ENCODE measurements around the gene BMP6.

GRCh38 chr6:7888587-7889357, 162.9 kb downstream of the BMP6 start:
- TF ChIP-seq CTCF (IDR thresholded peaks at IDR 0.05; ENCODE audit: borderline replicate concordance, extremely low read depth, low read length, poor library complexity, severe bottlenecking) (no peak), EZH2 (IDR thresholded peaks at IDR 0.05; ENCODE audit: borderline replicate concordance, low read depth, low read length, severe bottlenecking) (no peak)
